Brain microvascular endothelial cell (primary cell): ENCODE results near the gene NDOR1.

Experiments used
- DNase-seq: peaks from one replicate; pipeline ENCODE4 v3.0.0-alpha.2; 2020
- H3K27ac ChIP-seq: fragments of 250-450 bp; sonication (Bioruptor Pico); 2 replicates; pipeline ENCODE4 v1.5.1; 2020; ENCODE audit warnings: mild to moderate bottlenecking, moderate library complexity
- H3K27me3 ChIP-seq: fragments of 250-450 bp; sonication (Bioruptor Pico); replicated peaks from 2 replicates; pipeline ENCODE4 v1.5.1; 2020; ENCODE audit warnings: mild to moderate bottlenecking
- H3K36me3 ChIP-seq: fragments of 250-450 bp; sonication (Bioruptor Pico); replicated peaks from 2 replicates; pipeline ENCODE4 v1.5.1; 2020; ENCODE audit warnings: mild to moderate bottlenecking
- H3K4me3 ChIP-seq: 2 replicates; pipeline ENCODE4 v1.5.1; 2011; ENCODE audit warnings: low read depth, mild to moderate bottlenecking, control low read depth, low read length, moderate library complexity
- CTCF ChIP-seq: IDR thresholded peaks from 2 replicates; pipeline ENCODE4 v1.5.1; 2011; ENCODE audit warnings: low read depth, mild to moderate bottlenecking, moderate library complexity, low read length, control low read depth, inconsistent platforms; ENCODE audit errors: missing control alignments
- in situ Hi-C: cut with HindIII; loops from 2 replicates; pipeline ENCODE4 v1.10.0; 2017; ENCODE audit warnings: low sequenced_read_pairs, low pct_ligation_motif_present

Gene NDOR1

GRCh38 chr9:137170486-137171148 is 34.9 kb upstream of the NDOR1 start:
- H3K27ac ChIP-seq: no peak overlapping the region
- no peak for TF ChIP-seq CTCF
- DNase-seq: no peak
- in situ Hi-C loops: no loop called here
- H3K4me3 ChIP-seq: no peak overlapping the region
- peaks cover 61% of the 10 kb centered on the region for H3K27me3 ChIP-seq
- no peaks in the 10 kb centered on the region for H3K36me3 ChIP-seq

GRCh38 chr9:137171149-137171900 is 34.2 kb upstream of the NDOR1 start:
- in situ Hi-C loops: no loop called here
- no peak for DNase-seq
- no peaks in the 10 kb centered on the region for H3K36me3 ChIP-seq
- no peak overlapping the region for H3K27ac ChIP-seq
- TF ChIP-seq CTCF: no peak
- no peak overlapping the region for H3K4me3 ChIP-seq
- peaks cover 54% of the 10 kb centered on the region for H3K27me3 ChIP-seq

- no peak for TF ChIP-seq CTCF
- H3K4me3 ChIP-seq: no peak overlapping the region
- H3K27me3 ChIP-seq: peaks cover 38% of the 10 kb centered on the region
- no peak overlapping the region for H3K27ac ChIP-seq
- no peak for DNase-seq
- in situ Hi-C loops: no loop called here
- peaks cover 7% of the 10 kb centered on the region for H3K36me3 ChIP-seq
These were observed 32.4 kb upstream of the NDOR1 start for GRCh38 chr9:137172901-137173795.

GRCh38 chr9:137173796-137174664 is 31.5 kb upstream of the NDOR1 start:
- peaks cover 13% of the 10 kb centered on the region for H3K36me3 ChIP-seq
- no peak for TF ChIP-seq CTCF
- in situ Hi-C loops: no loop called here
- H3K27me3 ChIP-seq: peaks cover 31% of the 10 kb centered on the region
- H3K4me3 ChIP-seq: no peak overlapping the region
- no peak for DNase-seq
- H3K27ac ChIP-seq: no peak overlapping the region

- no peak for TF ChIP-seq CTCF
- no peak for DNase-seq
- Histone ChIP-seq H3K27me3 (peaks cover 23% of the 10 kb centered on the region), H3K27ac (no peak overlapping the region), H3K4me3 (no peak overlapping the region), H3K36me3 (peaks cover 19% of the 10 kb centered on the region)
- in situ Hi-C loops: no loop called here
These were observed 30.7 kb upstream of the NDOR1 start for GRCh38 chr9:137174722-137175293.
